Trophoblast cell (in vitro differentiated cells and primary cell): ENCODE measurements around the gene RAF1.
A peak's percentile ranks its signal among the peaks of the same experiment; 100 is the strongest.

Experiments used
- DNase-seq, 2 donors: peaks; one replicate each; pipeline ENCODE4 v3.0.0-alpha.2; 2016
- H2AFZ ChIP-seq: 2 replicates; pipeline ENCODE4 v1.6.1; 2013; ENCODE audit warnings: low read length, moderate library complexity, mild to moderate bottlenecking; ENCODE audit not compliant: insufficient read depth, poor library complexity
- H2AK5ac ChIP-seq: 2 replicates; pipeline ENCODE4 v1.6.1; 2013; ENCODE audit warnings: mild to moderate bottlenecking, low read length
- H2BK120ac ChIP-seq: 2 replicates; pipeline ENCODE4 v1.6.1; 2013; ENCODE audit warnings: low read length, mild to moderate bottlenecking, moderate library complexity; ENCODE audit not compliant: insufficient read depth, poor library complexity
- H2BK12ac ChIP-seq: 2 replicates; pipeline ENCODE4 v1.6.1; 2013; ENCODE audit warnings: mild to moderate bottlenecking, low read length, moderate library complexity
- H2BK5ac ChIP-seq: 2 replicates; pipeline ENCODE4 v1.6.1; 2013; ENCODE audit warnings: low read length, low read depth, moderate library complexity, mild to moderate bottlenecking; ENCODE audit not compliant: poor library complexity
- H3K14ac ChIP-seq: 2 replicates; pipeline ENCODE4 v1.6.1; 2013; ENCODE audit warnings: mild to moderate bottlenecking, low read length
- H3K18ac ChIP-seq: 2 replicates; pipeline ENCODE4 v1.6.1; 2013; ENCODE audit warnings: mild to moderate bottlenecking, low read length
- H3K23ac ChIP-seq: 2 replicates; pipeline ENCODE4 v1.6.1; 2013; ENCODE audit warnings: low read length
- H3K27ac ChIP-seq: 2 replicates; pipeline ENCODE4 v1.5.1; 2013; ENCODE audit warnings: low read depth, mild to moderate bottlenecking, inconsistent platforms, low read length, moderate library complexity
- H3K27me3 ChIP-seq: 2 replicates; pipeline ENCODE4 v1.6.1; 2013; ENCODE audit warnings: inconsistent platforms, mild to moderate bottlenecking, low read length, moderate library complexity; ENCODE audit not compliant: insufficient read depth
- H3K36me3 ChIP-seq, 2 experiments: 1 replicate in 1 of 2; 2 replicates in 1 of 2; pipeline ENCODE4 v1.6.1; 2013; ENCODE audit warnings: low read length in 2 of 2, mild to moderate bottlenecking in 2 of 2, moderate library complexity in 1 of 2; ENCODE audit not compliant: insufficient read depth in 2 of 2, control insufficient read depth in 1 of 2
- H3K4ac ChIP-seq: 2 replicates; pipeline ENCODE4 v1.6.1; 2013; ENCODE audit warnings: low read depth, mild to moderate bottlenecking, low read length, moderate library complexity
- H3K4me1 ChIP-seq, 2 experiments: 1 replicate in 1 of 2; 2 replicates in 1 of 2; pipeline ENCODE4 v1.6.1; 2013; ENCODE audit warnings: low read length in 2 of 2, mild to moderate bottlenecking in 2 of 2, moderate library complexity in 1 of 2; ENCODE audit not compliant: insufficient read depth in 2 of 2, control insufficient read depth in 1 of 2
- H3K4me2 ChIP-seq: 2 replicates; pipeline ENCODE4 v1.6.1; 2013; ENCODE audit warnings: inconsistent platforms, mild to moderate bottlenecking, low read length, moderate library complexity
- H3K4me3 ChIP-seq: 2 replicates; pipeline ENCODE4 v1.5.1; 2013; ENCODE audit warnings: mild to moderate bottlenecking, low read depth, low read length, inconsistent platforms
- H3K79me1 ChIP-seq: one replicate; pipeline ENCODE4 v1.6.1; 2013; ENCODE audit warnings: low read length
- H3K79me2 ChIP-seq: 2 replicates; pipeline ENCODE4 v1.6.1; 2013; ENCODE audit warnings: low read length, mild to moderate bottlenecking; ENCODE audit not compliant: control insufficient read depth, insufficient read depth, poor library complexity
- H3K9ac ChIP-seq: 2 replicates; pipeline ENCODE4 v1.6.1; 2013; ENCODE audit warnings: mild to moderate bottlenecking, low read length
- H3K9me3 ChIP-seq: 2 replicates; pipeline ENCODE4 v1.6.1; 2013; ENCODE audit warnings: low read depth, mild to moderate bottlenecking, control low read depth, inconsistent platforms, low read length; ENCODE audit not compliant: insufficient read depth
- H4K12ac ChIP-seq: 2 replicates; pipeline ENCODE4 v1.6.1; 2013; ENCODE audit warnings: low read depth, mild to moderate bottlenecking, low read length, moderate library complexity
- H4K8ac ChIP-seq: 2 replicates; pipeline ENCODE4 v1.6.1; 2013; ENCODE audit warnings: low read depth, mild to moderate bottlenecking, low read length, moderate library complexity
- H4K91ac ChIP-seq: one replicate; pipeline ENCODE4 v1.6.1; 2013; ENCODE audit warnings: low read depth, mild to moderate bottlenecking, low read length, moderate library complexity
- WGBS: extraction: QIAGEN DNeasy Blood & Tissue Kit; methylation state at CpG from one replicate; pipeline ENCODE4 v1.1.7; 2013; ENCODE audit warnings: missing lambda C conversion rate; ENCODE audit not compliant: insufficient read length, insufficient coverage; ENCODE audit errors: extremely low coverage; 5-methylcytosine and 5-hydroxymethylcytosine counted together

RAF1 gene

GRCh38 chr3:12553921-12554391 is 110.0 kb downstream of the RAF1 start:
- H4K91ac ChIP-seq = no peak overlapping the region
- no peak for DNase-seq
- no peak overlapping the region for H3K4ac ChIP-seq
- H2BK5ac ChIP-seq = no peak overlapping the region
- peaks cover 7% of the 10 kb centered on the region for H3K79me2 ChIP-seq
- H2AK5ac ChIP-seq = peak overlapping the region; percentile 74
- no peak overlapping the region for H2BK12ac ChIP-seq
- no CpG with 5 or more reads among the region's 26 CpGs for WGBS
- H3K23ac ChIP-seq = no peak overlapping the region
- peak overlapping the region; percentile 23 for H3K4me2 ChIP-seq
- H4K12ac ChIP-seq = no peak overlapping the region
- no peak overlapping the region for H3K14ac ChIP-seq
- peaks cover 10% of the 10 kb centered on the region for H3K79me1 ChIP-seq
- no peak overlapping the region for H3K4me3 ChIP-seq
- H3K36me3 ChIP-seq = no peaks in the 10 kb centered on the region
- peaks cover 3% of the 10 kb centered on the region in 2 experiments for H3K4me1 ChIP-seq
- H3K9me3 ChIP-seq = peaks cover 2% of the 10 kb centered on the region
- no peak overlapping the region for H3K27ac ChIP-seq
- H2BK120ac ChIP-seq = no peak overlapping the region
- H2AFZ ChIP-seq = peak overlapping the region; percentile 78
- H3K27me3 ChIP-seq = no peaks in the 10 kb centered on the region
- peak overlapping the region; percentile 58 for H3K9ac ChIP-seq
- H4K8ac ChIP-seq = peak overlapping the region; percentile 73
- no peak overlapping the region for H3K18ac ChIP-seq

- no peaks in the 10 kb centered on the region for H3K79me1 ChIP-seq
- WGBS = no CpG with 5 or more reads among the region's 7 CpGs
Measured at GRCh38 chr3:12549971-12550760, 113.8 kb downstream of the RAF1 start.

GRCh38 chr3:12545473-12545791 is 118.5 kb downstream of the RAF1 start, which contains the start of gene MKRN2OS:
MKRN2OS (minus strand) TSS chr3:12545499; CDS start chr3:12545464, 35 bp downstream.
- Histone ChIP-seq H4K8ac (peak within 1 kb of the TSS; percentile 36), H3K14ac (no peak within 1 kb of the TSS), H4K91ac (no peak within 1 kb of the TSS), H3K79me2 (no peaks in the 10 kb centered on the region), H3K18ac (no peak within 1 kb of the TSS), H3K79me1 (no peaks in the 10 kb centered on the region), H3K9ac (no peak within 1 kb of the TSS), H2AFZ (peak within 1 kb of the TSS; percentile 45), H3K4me2 (peak within 1 kb of the TSS; percentile 52), H3K9me3 (no peaks in the 10 kb centered on the region), H3K36me3 (peaks cover 0 to under 1% of the 10 kb centered on the region in 2 experiments), H2AK5ac (no peak within 1 kb of the TSS), H3K4me3 (no peak within 1 kb of the TSS), H3K4ac (no peak within 1 kb of the TSS), H3K27ac (no peak within 1 kb of the TSS), H3K27me3 (no peaks in the 10 kb centered on the region), H2BK5ac (no peak within 1 kb of the TSS), H4K12ac (no peak within 1 kb of the TSS), H3K4me1 (peaks cover 0 to 4% of the 10 kb centered on the region in 2 experiments), H3K23ac (no peak within 1 kb of the TSS), H2BK120ac (no peak within 1 kb of the TSS), H2BK12ac (peak within 1 kb of the TSS; percentile 4)
- peak; percentile 64 to 67 for DNase-seq
- WGBS = no CpG with 5 or more reads among the region's 4 CpGs

More at GRCh38 chr3:12549971-12550760, 113.8 kb downstream of the RAF1 start:
- no peak overlapping the region for H3K9ac ChIP-seq
- no peak overlapping the region for H2BK120ac ChIP-seq
- peaks cover 0 to 4% of the 10 kb centered on the region in 2 experiments for H3K4me1 ChIP-seq
- H3K27ac ChIP-seq = no peak overlapping the region
- no peak overlapping the region for H2BK5ac ChIP-seq
- no peak overlapping the region for H4K12ac ChIP-seq
- no peak overlapping the region for H3K4me2 ChIP-seq
- no peak overlapping the region for H2AK5ac ChIP-seq
- no peak overlapping the region for H3K23ac ChIP-seq
- no peak overlapping the region for H3K4ac ChIP-seq
- H2AFZ ChIP-seq = no peak overlapping the region
- no peak overlapping the region for H4K8ac ChIP-seq
- no peak overlapping the region for H3K4me3 ChIP-seq
- no peak overlapping the region for H3K18ac ChIP-seq
- H3K36me3 ChIP-seq = no peaks in the 10 kb centered on the region
- DNase-seq = no peak
- H3K14ac ChIP-seq = no peak overlapping the region
- no peaks in the 10 kb centered on the region for H3K27me3 ChIP-seq
- no peak overlapping the region for H4K91ac ChIP-seq
- no peaks in the 10 kb centered on the region for H3K79me2 ChIP-seq
- H2BK12ac ChIP-seq = no peak overlapping the region
- H3K9me3 ChIP-seq = peaks cover 2% of the 10 kb centered on the region

GRCh38 chr3:12544652-12545472 is 119.1 kb downstream of the RAF1 start:
- no peak overlapping the region for H3K18ac ChIP-seq
- no CpG with 5 or more reads among the region's 11 CpGs for WGBS

More at GRCh38 chr3:12544652-12545472, 119.1 kb downstream of the RAF1 start:
- peaks cover 0 to 4% of the 10 kb centered on the region in 2 experiments for H3K4me1 ChIP-seq
- no peaks in the 10 kb centered on the region for H3K79me1 ChIP-seq
- H3K27ac ChIP-seq = no peak overlapping the region
- H3K4me3 ChIP-seq = no peak overlapping the region
- no peak overlapping the region for H3K14ac ChIP-seq
- no peak overlapping the region for H2BK12ac ChIP-seq
- peaks cover 2% of the 10 kb centered on the region for H3K9me3 ChIP-seq
- no peak overlapping the region for H2AK5ac ChIP-seq
- no peak overlapping the region for H3K9ac ChIP-seq
- no peaks in the 10 kb centered on the region for H3K27me3 ChIP-seq
- no peak overlapping the region for H4K12ac ChIP-seq
- H4K91ac ChIP-seq = no peak overlapping the region
- H3K4me2 ChIP-seq = peak overlapping the region; percentile 52
- DNase-seq = no peak
- no peak overlapping the region for H2AFZ ChIP-seq
- no peak overlapping the region for H3K4ac ChIP-seq
- H3K79me2 ChIP-seq = no peaks in the 10 kb centered on the region
- peaks cover 0 to 5% of the 10 kb centered on the region in 2 experiments for H3K36me3 ChIP-seq
- H4K8ac ChIP-seq = no peak overlapping the region
- H2BK5ac ChIP-seq = no peak overlapping the region
- no peak overlapping the region for H2BK120ac ChIP-seq
- H3K23ac ChIP-seq = no peak overlapping the region
